Left ventricle myocardium inferior (tissue), 1 donor: ENCODE measurements around the gene PLA2G4D. TPM values are rescaled to one million over a fixed set of nuclear protein-coding genes. Genes with fewer than 3 reads are reported as not detected.

Source experiments
- DNase-seq: peaks from one replicate; pipeline ENCODE4 v3.0.0-alpha.2; 2020
- H3K27ac ChIP-seq: fragments of 200-600 bp; replicated peaks from 2 replicates; pipeline ENCODE4 v1.8.0; 2021
- H3K27me3 ChIP-seq: fragments of 200-600 bp; 2 replicates; pipeline ENCODE4 v1.8.0; 2021; ENCODE audit warnings: low read depth
- H3K36me3 ChIP-seq: fragments of 200-600 bp; 2 replicates; pipeline ENCODE4 v1.8.0; 2021
- H3K4me1 ChIP-seq: fragments of 200-600 bp; 2 replicates; pipeline ENCODE4 v1.8.0; 2021
- H3K4me3 ChIP-seq: fragments of 200-600 bp; 2 replicates; pipeline ENCODE4 v1.8.0; 2021; ENCODE audit warnings: mild to moderate bottlenecking, moderate library complexity
- H3K9me3 ChIP-seq: fragments of 200-600 bp; replicated peaks from 2 replicates; pipeline ENCODE4 v1.8.0; 2021
- CTCF ChIP-seq: fragments of 200-600 bp; IDR thresholded peaks from 2 replicates; pipeline ENCODE4 v1.8.0; 2021; ENCODE audit warnings: antibody characterized with exemption, mild to moderate bottlenecking, borderline replicate concordance
- intact Hi-C: fragments of 100-400 bp; cut with micrococcal nuclease; formaldehyde crosslinking; loops from one replicate; pipeline ENCODE4 v1.11.0; 2022
- total RNA-seq: library from RNA; stranded (reverse); fragmentation: NEBNext Ultra II Directional; extraction: Animal tissue kit (Norgen Biotek cat#: 25700); gene quantifications from one replicate; pipeline ENCODE4 v1.2.1, GENCODE V29; 2021
- donor health status: DM: no; HTN: yes; CAD: no; lungs with severe emphysema.

PLA2G4D gene
- total RNA-seq, 1 donor from 2014 or later, result not detected

DNA sequence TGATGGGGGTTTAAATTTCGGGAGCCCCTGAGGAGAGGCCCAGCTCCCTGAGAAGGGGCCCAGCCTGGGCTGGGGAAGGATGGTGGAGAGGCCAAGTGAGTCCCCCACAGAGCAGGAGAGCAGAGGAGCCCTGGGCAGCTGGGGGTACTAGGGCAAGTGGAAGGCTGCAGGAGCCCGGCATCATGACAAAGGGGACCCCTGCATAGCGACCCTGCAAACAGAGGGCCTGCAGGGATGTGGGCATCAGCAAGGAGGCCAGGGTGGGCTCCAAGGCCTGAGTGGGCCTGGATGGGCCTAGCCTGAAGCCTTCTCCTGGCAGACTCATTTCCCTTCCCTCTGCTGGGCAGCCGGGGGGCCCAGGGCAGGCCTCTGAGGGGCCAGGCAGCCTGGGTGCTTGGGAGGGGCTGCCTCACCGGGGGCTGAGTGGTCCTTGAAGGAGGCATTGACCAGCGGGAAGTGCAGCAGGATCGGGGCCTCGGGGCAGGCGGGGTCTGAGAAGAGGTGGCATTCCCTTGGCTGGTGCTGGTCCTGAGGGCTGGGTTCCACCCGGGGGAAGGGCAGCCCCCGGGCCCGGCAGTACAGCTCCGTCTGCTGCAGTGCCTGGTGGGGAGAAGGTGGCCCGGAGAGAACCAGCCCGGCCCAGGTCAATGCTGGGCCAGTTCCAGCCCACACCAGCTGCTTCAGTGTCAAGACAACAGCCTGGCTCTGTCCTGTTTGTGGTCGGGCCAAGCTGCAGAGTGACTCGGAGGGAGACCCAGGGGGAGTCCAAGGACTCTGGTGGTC lies 24.7 kb downstream of the PLA2G4D start:
- Histone ChIP-seq H3K27me3 (peaks cover 16% of the 10 kb centered on the region), H3K4me3 (no peak overlapping the region), H3K4me1 (peaks cover 3% of the 10 kb centered on the region), H3K36me3 (no peaks in the 10 kb centered on the region), H3K27ac (no peak overlapping the region), H3K9me3 (no peaks in the 10 kb centered on the region)
- intact Hi-C loops, result loop anchor here (10.0 kb wide), 1 partner anchor 65 kb away; no protein-coding TSS in a partner anchor
- TF ChIP-seq CTCF, result no peak
- no peak for DNase-seq

DNA sequence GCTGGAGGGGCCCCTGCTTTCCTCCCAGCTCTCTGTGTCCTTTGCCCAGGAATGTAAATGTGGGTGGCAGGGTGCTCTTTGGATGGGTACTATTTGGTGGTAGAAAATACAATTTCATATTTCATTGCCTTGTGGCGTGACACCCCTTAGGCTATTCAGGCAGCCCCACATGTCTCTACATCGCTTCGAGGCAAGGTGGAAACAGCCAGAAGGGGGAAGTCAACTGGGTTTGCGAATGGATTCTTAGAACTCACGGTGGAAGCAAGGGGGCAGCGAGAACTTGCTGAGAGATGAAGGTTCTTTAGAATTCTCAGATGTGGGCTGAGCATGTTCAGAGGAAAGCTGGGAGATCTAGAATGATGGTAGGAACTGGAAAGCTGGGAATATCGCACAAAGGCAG lies 25.3 kb downstream of the PLA2G4D start:
- TF ChIP-seq CTCF, result no peak
- intact Hi-C loops, result no loop called here
- peaks cover 3% of the 10 kb centered on the region for H3K4me1 ChIP-seq
- no peaks in the 10 kb centered on the region for H3K9me3 ChIP-seq
- H3K27me3 ChIP-seq, result peaks cover 16% of the 10 kb centered on the region
- no peaks in the 10 kb centered on the region for H3K36me3 ChIP-seq
- no peak overlapping the region for H3K27ac ChIP-seq
- no peak for DNase-seq
- no peak overlapping the region for H3K4me3 ChIP-seq

GRCh38 chr15:42068601-42069000 lies 25.8 kb downstream of the PLA2G4D start:
- no peak for DNase-seq
- TF ChIP-seq CTCF, result no peak
- intact Hi-C loops, result no loop called here

GRCh38 chr15:42066764-42067415 lies 27.5 kb downstream of the PLA2G4D start:
- intact Hi-C loops, result no loop called here
- no peak for DNase-seq

More at GRCh38 chr15:42068601-42069000, 25.8 kb downstream of the PLA2G4D start:
- no peaks in the 10 kb centered on the region for H3K9me3 ChIP-seq
- no peaks in the 10 kb centered on the region for H3K36me3 ChIP-seq
- no peak overlapping the region for H3K27ac ChIP-seq
- H3K4me1 ChIP-seq, result peaks cover 3% of the 10 kb centered on the region
- no peak overlapping the region for H3K4me3 ChIP-seq
- H3K27me3 ChIP-seq, result peaks cover 16% of the 10 kb centered on the region

DNA sequence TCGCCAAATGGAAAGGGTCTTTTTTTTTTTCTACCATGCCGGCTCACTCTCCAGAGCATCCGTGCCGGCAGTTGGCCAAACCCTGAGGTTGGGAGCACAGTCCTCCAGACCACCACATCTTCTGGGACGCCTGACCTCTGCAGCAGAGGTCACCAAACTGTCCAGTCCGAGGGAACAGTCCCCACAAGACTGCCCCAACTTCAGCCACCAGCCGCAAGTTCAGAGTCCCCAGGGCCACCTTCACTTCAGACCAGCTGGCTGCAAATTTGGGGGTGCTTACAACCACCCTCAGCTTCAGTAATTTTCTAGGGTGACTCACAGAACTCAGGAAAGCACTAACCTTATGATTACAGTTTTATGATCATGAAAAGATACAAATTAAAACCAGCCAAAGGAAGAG lies 28.9 kb downstream of the PLA2G4D start:
- Histone ChIP-seq H3K27me3 (peaks cover 6% of the 10 kb centered on the region), H3K4me1 (peaks cover 3% of the 10 kb centered on the region), H3K36me3 (no peaks in the 10 kb centered on the region), H3K27ac (no peak overlapping the region), H3K9me3 (no peaks in the 10 kb centered on the region), H3K4me3 (no peak overlapping the region)
- DNase-seq, result no peak
- intact Hi-C loops, result no loop called here
- no peak for TF ChIP-seq CTCF

More at GRCh38 chr15:42066764-42067415, 27.5 kb downstream of the PLA2G4D start:
- Histone ChIP-seq H3K9me3 (no peaks in the 10 kb centered on the region), H3K36me3 (no peaks in the 10 kb centered on the region), H3K4me3 (no peak overlapping the region), H3K27ac (no peak overlapping the region), H3K27me3 (peaks cover 16% of the 10 kb centered on the region), H3K4me1 (peaks cover 3% of the 10 kb centered on the region)
- TF ChIP-seq CTCF, result no peak
